HT1080 (cell line): ENCODE data around the gene TEKTIP1. TPM values are rescaled to one million over a fixed set of nuclear protein-coding genes. Genes with fewer than 3 reads are reported as not detected.
A peak's percentile ranks its signal among the peaks of the same experiment; 100 is the strongest.

Experiments used
- DNase-seq: peaks from one replicate; pipeline ENCODE4 v3.0.0-alpha.2; 2015; ENCODE audit warnings: low read depth
- polyA plus RNA-seq, 2 experiments: library from polyadenylated mRNA; depleted of rRNA; stranded (reverse); fragments of >200 nt; gene quantifications; 2 replicates each; pipeline ENCODE4 v1.2.3, GENCODE V29; 2015
- total RNA-seq: library from RNA; depleted of rRNA; stranded (reverse); fragments of >200 nt; shearing (Covaris generic); gene quantifications from 2 replicates; pipeline ENCODE4 v1.2.3, GENCODE V29; 2014; rRNA removed

The TEKTIP1 gene
- 0.60 TPM in 1 of 2 replicates, not detected in the other for total RNA-seq
- 0.23 TPM in 1 of 2 replicates, not detected in the other for polyA plus RNA-seq (2015; cell fraction: cytosol; rRNA removed)
- polyA plus RNA-seq (2015; cell fraction: nucleus; rRNA removed): not detected in 2 replicates

- DNase-seq: no peak
Observed at GRCh38 chr19:3538965-3539755, at the start of gene TEKTIP1. Gene TEKTIP1, plus strand, starts transcription at chr19:3539174. Its CDS starts 4 bp downstream, at chr19:3539178.

GRCh38 chr19:3491396-3492119 lies 47.4 kb upstream of the TEKTIP1 start:
- no peak for DNase-seq

GRCh38 chr19:3492131-3492839 lies 46.7 kb upstream of the TEKTIP1 start:
- DNase-seq: no peak

DNA sequence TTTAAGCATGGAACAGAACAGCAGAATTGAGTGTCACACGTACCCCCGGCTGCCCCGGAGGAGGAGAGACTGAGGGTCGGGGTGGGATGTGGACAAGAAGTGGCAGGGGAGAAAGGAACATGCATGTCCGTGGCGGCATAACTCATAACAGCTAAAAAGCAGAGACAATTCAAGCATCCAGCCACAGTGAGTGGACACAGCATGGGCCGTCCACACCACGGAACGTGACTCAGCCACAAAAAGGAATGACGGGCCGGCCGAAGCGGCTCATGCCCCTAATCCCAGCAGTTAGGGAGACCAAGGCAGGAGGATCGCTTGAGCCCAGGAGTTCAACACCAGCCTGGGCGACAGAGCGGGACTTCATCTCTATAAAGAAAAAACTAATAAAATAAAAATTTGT lies 46.1 kb upstream of the TEKTIP1 start:
- no peak for DNase-seq

- DNase-seq: no peak
Observed at GRCh38 chr19:3493651-3494050, 45.3 kb upstream of the TEKTIP1 start.

DNA sequence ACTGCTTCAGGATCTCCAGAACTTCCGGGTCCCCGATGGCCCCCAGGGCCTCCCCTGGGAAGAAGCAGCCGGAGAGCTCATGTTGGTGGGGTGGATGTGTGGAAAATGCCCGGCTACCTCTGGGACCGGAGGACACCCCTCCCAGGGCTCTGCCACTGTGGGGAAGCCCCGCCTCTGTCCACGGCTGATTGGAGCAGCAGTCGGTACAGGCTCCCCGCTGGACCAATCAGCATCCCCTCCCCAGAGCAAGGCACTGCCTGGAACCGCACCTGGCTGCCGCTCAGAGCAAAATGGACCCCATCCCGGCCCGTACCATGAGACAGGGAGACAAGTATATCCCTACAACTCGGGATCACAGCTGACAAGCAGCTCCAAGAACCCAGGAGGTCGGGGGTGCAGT lies 44.9 kb upstream of the TEKTIP1 start:
- DNase-seq: no peak

DNA sequence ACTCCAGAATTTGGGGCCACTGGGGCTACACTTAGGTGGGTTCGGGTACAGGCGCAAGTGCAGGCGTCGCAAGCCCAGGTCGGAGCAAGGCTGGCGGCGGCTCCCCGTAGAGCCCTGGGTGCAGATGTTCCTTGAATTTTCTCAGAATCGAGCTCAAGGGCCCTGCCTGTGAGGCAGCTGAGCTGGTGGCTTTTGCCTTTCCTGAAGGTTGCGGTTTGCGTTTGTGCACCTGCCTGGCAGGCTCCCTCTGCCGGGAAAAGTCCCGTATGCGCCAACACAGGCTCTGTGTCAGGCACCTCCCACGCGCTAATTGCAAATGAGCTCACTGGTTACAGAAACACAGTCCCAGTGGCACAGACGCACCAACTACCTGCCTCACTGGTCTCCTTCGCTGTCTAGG lies 44.4 kb upstream of the TEKTIP1 start:
- no peak for DNase-seq

GRCh38 chr19:3496392-3497273 lies 42.3 kb upstream of the TEKTIP1 start:
- DNase-seq: no peak

GRCh38 chr19:3497757-3498520 lies 41.0 kb upstream of the TEKTIP1 start:
- DNase-seq: no peak

DNA sequence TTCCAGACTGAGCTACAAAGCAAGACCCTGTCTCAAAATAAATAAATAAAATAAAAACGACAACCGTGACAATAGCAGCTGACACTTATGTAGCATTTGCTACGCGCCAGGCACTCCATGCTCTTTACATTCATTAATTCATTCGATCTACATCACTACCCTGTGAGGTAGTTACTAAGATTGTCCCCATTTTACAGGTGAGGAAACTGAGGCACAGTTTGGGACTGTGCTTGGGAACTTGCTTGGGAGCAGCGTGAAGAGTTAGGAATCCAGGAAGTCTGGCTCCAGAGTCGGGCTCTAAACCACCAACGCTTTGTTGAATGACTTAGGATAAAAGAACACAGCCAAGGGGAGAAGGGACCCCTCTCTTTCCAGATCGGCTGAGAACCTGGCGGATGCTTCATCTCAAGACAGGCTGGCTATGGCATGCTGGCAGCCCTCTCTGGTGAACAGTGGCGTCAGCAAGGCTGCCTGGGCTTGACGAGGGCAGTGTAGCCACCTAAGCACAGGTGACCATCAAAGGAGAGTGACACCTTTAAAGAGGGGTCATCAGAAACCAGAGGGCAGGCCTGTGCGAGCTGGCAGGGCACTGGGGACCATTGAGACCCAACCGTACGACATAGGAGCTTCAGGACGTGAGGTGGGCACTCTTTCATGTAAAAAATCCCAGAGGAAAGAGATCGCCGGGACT lies 39.1 kb upstream of the TEKTIP1 start:
- no peak for DNase-seq

DNA sequence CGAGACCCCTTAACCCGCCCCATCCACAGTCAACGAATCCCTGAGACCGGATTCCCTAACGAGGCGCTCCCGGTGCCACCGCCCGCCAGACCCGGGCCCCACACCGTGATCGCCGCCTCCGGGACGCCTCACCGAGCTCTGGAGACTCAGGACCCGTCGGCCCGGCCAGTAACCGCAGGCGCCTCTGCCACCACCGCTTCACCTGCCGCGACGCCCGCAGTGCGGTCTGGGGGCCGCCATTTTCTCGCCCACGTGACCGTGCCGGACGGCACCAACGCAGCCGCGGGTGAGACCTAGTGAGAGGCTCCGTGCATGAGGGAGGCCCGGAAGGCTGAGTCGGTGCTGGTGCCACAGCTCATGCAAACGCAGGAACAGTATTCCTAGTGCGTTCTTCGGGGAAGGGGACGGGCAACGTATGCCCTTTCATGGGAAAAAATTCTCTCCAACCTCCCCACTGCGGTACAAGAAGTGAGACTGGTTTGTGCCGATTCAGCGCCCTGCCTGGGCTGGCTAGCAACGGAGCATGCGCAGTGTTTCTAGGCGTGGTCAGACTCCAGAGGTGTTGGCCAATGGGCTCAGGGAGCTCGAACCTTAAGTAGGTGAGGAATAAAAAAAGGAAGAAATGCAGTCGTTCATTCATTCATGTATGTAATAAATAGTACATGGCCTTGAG lies 38.4 kb upstream of the TEKTIP1 start, which contains the start of gene DOHH:
TSS of gene DOHH (minus strand) at position 246 of the 673 bp plus-strand sequence. CDS start 3,860 bp downstream, outside the sequence.
- peak; percentile 90 for DNase-seq

GRCh38 chr19:3501780-3502179 lies 37.2 kb upstream of the TEKTIP1 start:
- no peak for DNase-seq

DNA sequence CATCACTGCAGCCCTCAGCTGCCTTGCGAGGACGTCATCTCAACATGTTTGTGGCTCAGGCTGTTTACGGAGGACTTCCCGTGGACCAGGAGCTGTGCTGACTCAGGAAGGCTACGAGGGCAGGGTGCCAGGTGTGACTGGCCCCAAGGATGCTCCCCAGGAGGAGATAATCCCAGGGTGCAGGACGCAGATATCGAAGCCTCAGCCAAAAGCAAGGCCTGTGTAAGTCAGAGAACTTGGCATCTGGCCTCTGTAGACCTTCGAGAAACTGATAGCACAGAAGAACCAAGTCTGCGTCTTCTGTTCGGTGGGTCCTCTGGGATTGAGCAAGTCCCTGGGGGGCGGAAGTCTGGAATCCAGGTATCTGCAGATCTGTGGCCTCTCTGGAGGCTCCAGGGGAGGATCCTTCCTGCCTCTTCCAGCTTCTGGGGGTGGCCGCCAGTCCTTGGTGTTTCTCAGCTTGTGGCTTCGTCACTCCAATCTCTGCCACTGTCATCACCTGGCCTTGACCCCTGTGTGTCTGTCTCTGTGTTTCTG lies 35.9 kb upstream of the TEKTIP1 start:
- DNase-seq: no peak

- no peak for DNase-seq
Observed at GRCh38 chr19:3504735-3505134, 34.2 kb upstream of the TEKTIP1 start.

- peak; percentile 97 for DNase-seq
Observed at GRCh38 chr19:3505598-3506383, 33.2 kb upstream of the TEKTIP1 start, which contains the start of gene FZR1. Gene FZR1, plus strand, starts transcription at chr19:3506311. Its CDS starts 16,679 bp downstream, at chr19:3522990.

GRCh38 chr19:3506384-3507340 lies 32.3 kb upstream of the TEKTIP1 start:
- DNase-seq: no peak
